SK-N-SH (cell line): ENCODE results near the gene USP22.

ENCODE experiments used
- CHD2 ChIP-seq: fragments of 150-350 bp; IDR thresholded peaks from 2 replicates; pipeline ENCODE4 v1.6.1; 2018; ENCODE audit warnings: low read length; ENCODE audit not compliant: partially characterized antibody
- CTCF ChIP-seq: fragments of 200-600 bp; sonication (generic); IDR thresholded peaks from 2 replicates; pipeline ENCODE4 v1.6.1; 2017; ENCODE audit warnings: antibody characterized with exemption, mild to moderate bottlenecking, moderate library complexity
- ELF1 ChIP-seq: IDR thresholded peaks from 2 replicates; pipeline ENCODE4 v1.4.0; 2012
- EP300 ChIP-seq, 2 experiments: IDR thresholded peaks; 2 replicates each; pipeline versions ENCODE4 v1.4.0 to v1.6.1; 2012; ENCODE audit warnings: borderline replicate concordance in 1 of 2, low read depth in 1 of 2, low read length in 1 of 2
- EZH2phosphoT487 ChIP-seq: fragments of 200-600 bp; sonication (generic); IDR thresholded peaks from 2 replicates; pipeline ENCODE4 v1.6.1; 2017; ENCODE audit warnings: low read depth, mixed run types, mild to moderate bottlenecking, antibody characterized with exemption, moderate library complexity, borderline replicate concordance
- GATA2 ChIP-seq: sonication (generic); formaldehyde crosslinking; IDR thresholded peaks from 2 replicates; pipeline ENCODE4 v1.5.0; 2020; ENCODE audit warnings: mild to moderate bottlenecking, missing genetic modification reagents
- IRF3 ChIP-seq: fragments of 150-350 bp; IDR thresholded peaks from 2 replicates; pipeline ENCODE4 v1.6.1; 2016; ENCODE audit warnings: mild to moderate bottlenecking, low read depth, low read length
- JUND ChIP-seq: IDR thresholded peaks from 2 replicates; pipeline ENCODE4 v1.4.0; 2012
- POLR2AphosphoS5 ChIP-seq: IDR thresholded peaks from 2 replicates; pipeline ENCODE4 v1.6.1; 2012; ENCODE audit warnings: low read depth, low read length
- RCOR1 ChIP-seq: fragments of 150-350 bp; IDR thresholded peaks from 2 replicates; pipeline ENCODE4 v1.6.1; 2017; ENCODE audit warnings: antibody characterized with exemption, low read length
- RFX5 ChIP-seq: IDR thresholded peaks from 2 replicates; pipeline ENCODE4 v1.6.1; 2012; ENCODE audit warnings: mild to moderate bottlenecking, improper control_type of control experiment, low read length
- TAF1 ChIP-seq: IDR thresholded peaks from 2 replicates; pipeline ENCODE4 v1.6.1; 2012; ENCODE audit warnings: low read depth, mild to moderate bottlenecking, low read length, moderate library complexity, borderline replicate concordance
- TCF12 ChIP-seq: IDR thresholded peaks from 2 replicates; pipeline ENCODE4 v1.4.0; 2012
- TF ChIP-seq, protein P1 (sequence below): IDR thresholded peaks from 2 replicates; pipeline ENCODE4 v1.4.0; 2012; ENCODE audit warnings: low read depth

GRCh38 chr17:20979792-20980083 lies 63.1 kb downstream of the USP22 start:
- TF ChIP-seq CTCF (no peak), GATA2 (no peak), JUND (no peak), RFX5 (no peak), TCF12 (no peak), ELF1 (no peak), IRF3 (no peak), TAF1 (no peak), EP300 (IDR thresholded peaks at IDR 0.05; ENCODE audit: borderline replicate concordance in 1 of 2, low read depth in 1 of 2, low read length in 1 of 2) (no peak), POLR2AphosphoS5 (no peak), EZH2phosphoT487 (no peak), RCOR1 (no peak), CHD2 (no peak)
- TF ChIP-seq, protein P1, sequence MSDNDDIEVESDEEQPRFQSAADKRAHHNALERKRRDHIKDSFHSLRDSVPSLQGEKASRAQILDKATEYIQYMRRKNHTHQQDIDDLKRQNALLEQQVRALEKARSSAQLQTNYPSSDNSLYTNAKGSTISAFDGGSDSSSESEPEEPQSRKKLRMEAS, result no peak
